ENCODE results near the gene DHH. TPM values are rescaled to one million over a fixed set of nuclear protein-coding genes. Genes with fewer than 3 reads are reported as not detected.

The DHH gene
- 2.7 and 5.1 TPM in 2 replicates for total RNA-seq (2011; cell fraction: chromatin; rRNA removed; ENCODE audit: low replicate concordance)
- 2.7 and 3.2 TPM in 2 replicates for total RNA-seq (2011; cell fraction: nucleolus; rRNA removed)
- total RNA-seq (2011; cell fraction: nucleoplasm; rRNA removed): 2.7 and 3.6 TPM in 2 replicates
- total RNA-seq (2014; rRNA removed) (1.7 and 2.6 TPM in 2 replicates), total RNA-seq (2014; rRNA removed; fragmentation: Illumina TruSeq; extraction: Trizol) (0.40 and 0.45 TPM in 2 replicates), total RNA-seq (2015; rRNA removed; fragmentation: Illumina TruSeq; extraction: Trizol) (1.1 and 1.2 TPM in 2 replicates), total RNA-seq (2021) (2.2 and 2.3 TPM in 2 replicates), polyA plus RNA-seq (2011; rRNA removed) (0.29 and 2.4 TPM in 2 replicates), polyA plus RNA-seq (2014; fragmentation: Illumina TruSeq; extraction: Trizol) (0.54 and 0.60 TPM in 2 replicates), polyA plus RNA-seq (2014; fragmentation: Nextera tagmentation; extraction: Ambion mirVana) (under 1 TPM; 0.07 to 0.11 TPM), polyA plus RNA-seq (2014; rRNA removed) (1.8 and 2.4 TPM in 2 replicates), polyA minus RNA-seq (2011; rRNA and poly(A)+ RNA removed) (0.53 and 1.9 TPM in 2 replicates), Bru-seq, nascent RNA (percentile 47 among the genes with signal in this experiment), BruChase-seq, experiment 1, labeled RNA remaining after a 2-hour chase (percentile 47 among the genes with signal in this experiment), BruChase-seq, experiment 2, labeled RNA remaining after a 6-hour chase (percentile 56 among the genes with signal in this experiment)
- polyA plus RNA-seq (2011; cell fraction: cytosol; rRNA removed): 1.1 and 2.6 TPM in 2 replicates
- polyA plus RNA-seq (2011; cell fraction: nucleus; rRNA removed): 1.0 and 4.5 TPM in 2 replicates
- polyA plus RNA-seq (2012): 1.8 and 1.9 TPM in 2 replicates
- polyA minus RNA-seq (2011; cell fraction: cytosol; rRNA and poly(A)+ RNA removed): 0.86 and 4.6 TPM in 2 replicates
- polyA minus RNA-seq (2011; cell fraction: nucleus; rRNA and poly(A)+ RNA removed): 1.1 and 6.0 TPM in 2 replicates
- long read RNA-seq, experiment 1, full-length matches to known transcripts: 1 of 3 reads
- long read RNA-seq, experiment 1, partial matches to known transcripts: 0 of 3 reads
- long read RNA-seq, experiment 1, other reads (novel, unspliced or antisense): 2 of 3 reads
- long read RNA-seq, experiment 2, full-length matches to known transcripts: 2 of 2 reads
- long read RNA-seq, experiment 2, partial matches to known transcripts: 0 of 2 reads
- long read RNA-seq, experiment 2, other reads (novel, unspliced or antisense): 0 of 2 reads
- long read RNA-seq, experiment 3, partial matches to known transcripts: 1 of 1 reads
- long read RNA-seq, experiment 3, other reads (novel, unspliced or antisense): 0 of 1 reads

GRCh38 chr12:49094160-49094974, at the start of gene DHH:
DHH (minus strand) TSS chr12:49094801; CDS start chr12:49094512, 289 bp downstream.
- BruUV-seq (replicated peaks): no TSS peak
- CTCF ChIA-PET (ENCODE audit: low intra/inter-chr PET ratio): no interaction called here
- Histone ChIP-seq H3K27ac (ENCODE audit: extremely low read depth, low read depth, low read length) (peak within 1 kb of the TSS; percentile 91; the same call in 2 of the 3 replicates), H4K20me1 (replicated peaks; ENCODE audit: control insufficient read depth, insufficient read depth, low read length) (no peaks in the 10 kb centered on the region), H3K4me1 (replicated peaks in 1 of 2; ENCODE audit: control insufficient read depth in 2 of 2, insufficient read depth in 2 of 2, low read length in 2 of 2) (peaks cover 56 to 61% of the 10 kb centered on the region in 2 experiments), H3K9me3 (replicated peaks; ENCODE audit: control insufficient read depth, insufficient read depth, low read depth, low read length) (no peaks in the 10 kb centered on the region), H3K36me3 (ENCODE audit: control insufficient read depth, insufficient read depth, low read length) (peaks cover 25% of the 10 kb centered on the region; the same call in 1 of the 3 replicates), H2AFZ (ENCODE audit: low read depth, low read length) (peak within 1 kb of the TSS; percentile 92), H3K79me2 (ENCODE audit: control insufficient read depth, insufficient read depth, low read length) (peaks cover 12% of the 10 kb centered on the region; the same call in 1 of the 3 replicates), H3K4me3 (peak within 1 kb of the TSS; percentile 15; the same call in 1 of the 2 replicates), H3K27me3 (ENCODE audit: control insufficient read depth in 2 of 2, insufficient read depth in 2 of 2, low read length in 2 of 2) (no peaks in the 10 kb centered on the region), H3K9me1 (ENCODE audit: control insufficient read depth, insufficient read depth, low read length) (peaks cover 4% of the 10 kb centered on the region), H3K9ac (ENCODE audit: insufficient read depth in 1 of 2, low read depth in 2 of 2, low read length in 2 of 2) (peak within 1 kb of the TSS; percentile 65 to 85; a peak in 3 of 4 replicates), H3K4me2 (ENCODE audit: insufficient read depth, low read length) (peak within 1 kb of the TSS; percentile 44)
- 56% methylated on average over 40 of the region's 49 CpGs for WGBS (ENCODE audit: insufficient coverage, low coverage, missing lambda C conversion rate)
- FAIRE-seq (no peak), ATAC-seq (peak; percentile 45), DNase-seq (ENCODE audit: extremely low read depth in 1 of 4, low spot score in 3 of 4) (peak; percentile 80 to 86 (median 82))
- intact Hi-C loops (cut with micrococcal nuclease) (loop anchor here (1.0 kb wide), 1 partner anchor 140 kb away; no protein-coding TSS in a partner anchor), in situ Hi-C loops (cut with MboI) (no loop called here)
- POLR2A ChIA-PET: interaction anchor here (0.6 to 6.6 kb wide), 8 partner anchors 10 to 186 kb away, joined by 3 to 103 read pairs (median 4); partner anchors contain the start of genes LMBR1L and TUBA1B
- TF ChIP-seq HDAC8 (tag; IDR thresholded peaks at IDR 0.05) (no peak), TEAD4 (IDR thresholded peaks at IDR 0.05; ENCODE audit: low read length) (no peak), TEAD4 (CRISPR knock-in tag; IDR thresholded peaks at IDR 0.05; ENCODE audit: borderline replicate concordance) (no peak), ZNF239 (CRISPR knock-in tag; IDR thresholded peaks at IDR 0.05) (no peak), SAP30 (IDR thresholded peaks at IDR 0.05; ENCODE audit: borderline replicate concordance, insufficient read depth, low read depth, low read length, poor library complexity, severe bottlenecking) (peak; percentile 19), ZNF263 (CRISPR knock-in tag; IDR thresholded peaks at IDR 0.05; ENCODE audit: borderline replicate concordance) (no peak), ZFX (CRISPR knock-in tag; IDR thresholded peaks at IDR 0.05) (peak; percentile 18; the same call in 1 of the 2 replicates), HNRNPL (IDR thresholded peaks at IDR 0.05; ENCODE audit: low read depth, low read length) (peak; percentile 65; the same call in 1 of the 2 replicates), ETS2 (tag; IDR thresholded peaks at IDR 0.05; ENCODE audit: borderline replicate concordance, poor library complexity, severe bottlenecking) (no peak), SMARCC2 (IDR thresholded peaks at IDR 0.05; ENCODE audit: low read depth) (no peak), LARP7 (IDR thresholded peaks at IDR 0.05) (no peak), TOE1 (IDR thresholded peaks at IDR 0.05; ENCODE audit: borderline replicate concordance) (no peak), TOE1 (CRISPR knock-in tag; IDR thresholded peaks at IDR 0.05; ENCODE audit: borderline replicate concordance, low read depth) (no peak), RBBP5 (IDR thresholded peaks at IDR 0.05; ENCODE audit: borderline replicate concordance, insufficient read depth, low read length, poor library complexity, severe bottlenecking) (peak; percentile 29), ZNF347 (CRISPR knock-in tag; IDR thresholded peaks at IDR 0.05; ENCODE audit: low read depth) (no peak), TSC22D4 (tag; IDR thresholded peaks at IDR 0.05) (no peak), NFE2 (IDR thresholded peaks at IDR 0.05; ENCODE audit: low read depth) (no peak)
